Fibroblast of lung (primary cell): ENCODE results near the gene ANKH. TPM values are rescaled to one million over a fixed set of nuclear protein-coding genes. Genes with fewer than 3 reads are reported as not detected.

Experiments
- DNase-seq, 2 donors: peaks; one replicate each; pipeline versions ENCODE4 v3.0.0 to v3.0.0-alpha.2; 2010; ENCODE audit warnings: low read depth in 2 of 2
- H2AFZ ChIP-seq: 2 replicates; pipeline ENCODE4 v1.5.1; 2012; ENCODE audit warnings: low read length, control low read depth, inconsistent platforms
- H3K27ac ChIP-seq: 2 replicates; pipeline ENCODE4 v1.5.1; 2011; ENCODE audit warnings: low read length, control low read depth; ENCODE audit not compliant: insufficient read depth
- H3K27me3 ChIP-seq: 2 replicates; pipeline ENCODE4 v1.5.1; 2011; ENCODE audit warnings: mild to moderate bottlenecking, low read length; ENCODE audit not compliant: control insufficient read depth, insufficient read depth
- H3K36me3 ChIP-seq: 2 replicates; pipeline ENCODE4 v1.5.1; 2011; ENCODE audit warnings: low read length; ENCODE audit not compliant: control insufficient read depth, insufficient read depth
- H3K4me1 ChIP-seq: 2 replicates; pipeline ENCODE4 v1.5.1; 2011; ENCODE audit warnings: low read length; ENCODE audit not compliant: control insufficient read depth, insufficient read depth; ENCODE audit errors: extremely low read depth
- H3K4me2 ChIP-seq: 2 replicates; pipeline ENCODE4 v1.5.1; 2011; ENCODE audit warnings: low read length, control low read depth; ENCODE audit not compliant: insufficient read depth; ENCODE audit errors: extremely low read depth
- H3K4me3 ChIP-seq, 4 experiments: fragments of 200-600 bp in 1 of 4; sonication (generic) in 1 of 4; replicated peaks in 1 of 4; 2 replicates each; pipeline ENCODE4 v1.5.1; 2011 to 2016; ENCODE audit warnings: low read length in 4 of 4, low read depth in 3 of 4, mild to moderate bottlenecking in 3 of 4, control low read depth in 2 of 4, inconsistent platforms in 1 of 4, mixed read lengths in 1 of 4; ENCODE audit not compliant: insufficient read depth in 1 of 4; ENCODE audit errors: control extremely low read depth in 1 of 4
- H3K79me2 ChIP-seq: 2 replicates; pipeline ENCODE4 v1.5.1; 2012; ENCODE audit warnings: mild to moderate bottlenecking, low read length, inconsistent platforms; ENCODE audit not compliant: control insufficient read depth, insufficient read depth
- H3K9ac ChIP-seq: 2 replicates; pipeline ENCODE4 v1.5.1; 2011; ENCODE audit warnings: mild to moderate bottlenecking, low read length, control low read depth; ENCODE audit not compliant: insufficient read depth
- H3K9me3 ChIP-seq: 2 replicates; pipeline ENCODE4 v1.5.1; 2012; ENCODE audit warnings: low read depth, low read length; ENCODE audit not compliant: control insufficient read depth, insufficient read depth
- H4K20me1 ChIP-seq: 2 replicates; pipeline ENCODE4 v1.5.1; 2011; ENCODE audit warnings: low read length; ENCODE audit not compliant: control insufficient read depth, insufficient read depth; ENCODE audit errors: extremely low read depth
- EZH2 ChIP-seq: IDR thresholded peaks from 2 replicates; pipeline ENCODE4 v1.5.1; 2012; ENCODE audit warnings: low read length, control low read depth, mild to moderate bottlenecking; ENCODE audit errors: missing control alignments
- polyA plus RNA-seq, 2 donors: library from polyadenylated mRNA; depleted of rRNA in 1 of 2; stranded (reverse) in 1 of 2; unstranded in 1 of 2; fragments of >200 nt; gene quantifications; 2 replicates each; pipeline ENCODE4 v1.2.1, GENCODE V29; 2011 to 2012; ENCODE audit warnings: missing spikeins in 1 of 2
- total RNA-seq: library from RNA; depleted of rRNA; stranded (reverse); fragments of >200 nt; gene quantifications from 2 replicates; pipeline ENCODE4 v1.2.1, GENCODE V29; 2014
- TF ChIP-seq, protein P1 (sequence below), 2 donors: IDR thresholded peaks in 1 of 2; conservative IDR thresholded peaks in 1 of 2; 1 replicate in 1 of 2; 2 replicates in 1 of 2; pipeline ENCODE4 v1.5.1; 2011 to 2012; ENCODE audit warnings: low read length in 2 of 2, control low read depth in 1 of 2, inconsistent platforms in 1 of 2, low read depth in 1 of 2, mild to moderate bottlenecking in 1 of 2

The ANKH gene
- total and polyA plus RNA-seq, 2 donors (not counting 1 experiment from before 2014, with no cell fraction given): 5.8 to 10.9 TPM

DNA sequence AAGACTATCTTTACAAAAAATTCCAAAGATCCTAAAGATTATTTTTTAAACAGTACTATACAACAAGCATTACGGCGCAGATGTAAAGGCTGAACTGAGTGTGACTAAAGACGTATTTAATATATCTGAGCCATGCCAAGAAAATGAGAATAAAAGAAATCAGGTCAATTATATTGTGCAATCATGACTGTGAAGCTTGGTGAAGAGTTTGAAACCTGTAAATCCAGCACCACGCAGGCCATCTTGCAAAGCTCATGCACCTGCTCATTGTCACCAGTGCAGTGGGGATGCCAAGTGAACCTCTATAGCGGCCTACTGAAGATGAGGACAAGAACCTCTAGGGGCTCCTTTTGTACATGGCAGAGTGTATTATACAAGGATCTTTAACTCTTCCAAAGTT, 89.0 kb downstream of the ANKH start:
- DNase-seq: no peak
- H3K27ac ChIP-seq: no peak overlapping the region
- H3K27me3 ChIP-seq: no peaks in the 10 kb centered on the region
- TF ChIP-seq, protein P1, sequence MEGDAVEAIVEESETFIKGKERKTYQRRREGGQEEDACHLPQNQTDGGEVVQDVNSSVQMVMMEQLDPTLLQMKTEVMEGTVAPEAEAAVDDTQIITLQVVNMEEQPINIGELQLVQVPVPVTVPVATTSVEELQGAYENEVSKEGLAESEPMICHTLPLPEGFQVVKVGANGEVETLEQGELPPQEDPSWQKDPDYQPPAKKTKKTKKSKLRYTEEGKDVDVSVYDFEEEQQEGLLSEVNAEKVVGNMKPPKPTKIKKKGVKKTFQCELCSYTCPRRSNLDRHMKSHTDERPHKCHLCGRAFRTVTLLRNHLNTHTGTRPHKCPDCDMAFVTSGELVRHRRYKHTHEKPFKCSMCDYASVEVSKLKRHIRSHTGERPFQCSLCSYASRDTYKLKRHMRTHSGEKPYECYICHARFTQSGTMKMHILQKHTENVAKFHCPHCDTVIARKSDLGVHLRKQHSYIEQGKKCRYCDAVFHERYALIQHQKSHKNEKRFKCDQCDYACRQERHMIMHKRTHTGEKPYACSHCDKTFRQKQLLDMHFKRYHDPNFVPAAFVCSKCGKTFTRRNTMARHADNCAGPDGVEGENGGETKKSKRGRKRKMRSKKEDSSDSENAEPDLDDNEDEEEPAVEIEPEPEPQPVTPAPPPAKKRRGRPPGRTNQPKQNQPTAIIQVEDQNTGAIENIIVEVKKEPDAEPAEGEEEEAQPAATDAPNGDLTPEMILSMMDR (conservative IDR thresholded peaks at IDR 0.05 in 1 of 2, IDR thresholded peaks at IDR 0.05 in 1 of 2; ENCODE audit: low read depth in 1 of 2, low read length in 2 of 2): no peak
- TF ChIP-seq EZH2: no peak
- no peak overlapping the region for H3K4me3 ChIP-seq
- H2AFZ ChIP-seq: no peak overlapping the region
- H3K9me3 ChIP-seq: no peaks in the 10 kb centered on the region
- no peak overlapping the region for H3K9ac ChIP-seq
- H4K20me1 ChIP-seq: no peaks in the 10 kb centered on the region
- H3K79me2 ChIP-seq: no peaks in the 10 kb centered on the region
- H3K4me1 ChIP-seq: no peaks in the 10 kb centered on the region
- H3K4me2 ChIP-seq: no peak overlapping the region
- H3K36me3 ChIP-seq: no peaks in the 10 kb centered on the region

DNA sequence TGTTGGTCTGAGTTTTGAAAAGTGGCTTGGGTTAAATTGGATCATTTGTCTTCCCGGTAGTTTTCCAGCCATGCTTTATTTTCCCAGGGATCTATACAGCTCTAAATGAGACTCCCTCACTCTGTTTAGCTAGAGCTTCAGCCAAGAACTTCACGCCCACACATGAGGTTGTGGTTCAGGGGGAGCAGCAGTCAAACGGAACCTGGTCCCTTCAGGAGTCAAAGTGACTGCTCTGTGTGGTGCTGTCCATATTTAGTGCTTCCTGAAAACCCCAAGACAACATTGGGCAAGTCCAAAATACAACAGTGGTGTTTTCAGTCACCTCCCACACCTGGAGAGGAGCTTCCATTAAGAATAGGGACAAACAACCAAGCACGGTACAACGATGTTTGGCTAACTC, 90.5 kb downstream of the ANKH start:
- Histone ChIP-seq H3K9ac (no peak overlapping the region), H2AFZ (no peak overlapping the region), H3K79me2 (no peaks in the 10 kb centered on the region), H4K20me1 (no peaks in the 10 kb centered on the region), H3K4me3 (no peak overlapping the region), H3K4me2 (no peak overlapping the region), H3K4me1 (no peaks in the 10 kb centered on the region), H3K27me3 (no peaks in the 10 kb centered on the region), H3K27ac (no peak overlapping the region), H3K36me3 (no peaks in the 10 kb centered on the region), H3K9me3 (no peaks in the 10 kb centered on the region)
- DNase-seq: peak in 1 of 2 donors; percentile 72
- no peak for TF ChIP-seq EZH2
- TF ChIP-seq, protein P1 (conservative IDR thresholded peaks at IDR 0.05 in 1 of 2, IDR thresholded peaks at IDR 0.05 in 1 of 2; ENCODE audit: low read depth in 1 of 2, low read length in 2 of 2): no peak

DNA sequence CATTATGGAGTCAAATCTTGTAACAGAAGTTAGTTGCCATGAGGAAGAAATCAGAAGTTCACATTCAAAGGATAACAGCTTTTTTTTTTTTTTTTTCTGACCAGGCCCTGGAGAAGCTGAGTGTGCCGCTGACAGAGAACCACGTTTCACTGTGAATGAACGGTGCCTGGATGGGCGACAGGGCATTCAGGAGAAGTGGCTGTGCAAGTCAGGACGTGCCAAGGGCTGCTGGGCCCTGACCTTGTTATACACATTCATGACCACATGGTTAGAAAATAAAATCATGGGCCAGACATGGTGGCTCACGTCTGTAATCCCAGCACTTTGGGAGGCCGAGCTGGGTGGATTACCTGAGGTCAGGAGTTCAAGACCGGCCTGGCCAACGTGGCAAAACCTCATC, 91.6 kb downstream of the ANKH start:
- Histone ChIP-seq H3K4me1 (no peaks in the 10 kb centered on the region), H3K4me2 (no peak overlapping the region), H4K20me1 (no peaks in the 10 kb centered on the region), H3K27me3 (no peaks in the 10 kb centered on the region), H3K4me3 (no peak overlapping the region), H2AFZ (no peak overlapping the region), H3K79me2 (no peaks in the 10 kb centered on the region), H3K9ac (no peak overlapping the region), H3K36me3 (no peaks in the 10 kb centered on the region), H3K27ac (no peak overlapping the region), H3K9me3 (no peaks in the 10 kb centered on the region)
- TF ChIP-seq EZH2: no peak
- TF ChIP-seq, protein P1 (conservative IDR thresholded peaks at IDR 0.05 in 1 of 2, IDR thresholded peaks at IDR 0.05 in 1 of 2; ENCODE audit: low read depth in 1 of 2, low read length in 2 of 2): no peak
- no peak for DNase-seq
